CD4-positive, alpha-beta T cell treated with Interleukin-4 for 1 hour (primary cell): ENCODE data around the gene ZNF649.
"Not testable (repeated sequence)": the region's sequence is repeated elsewhere in the genome, so short reads cannot be mapped to it uniquely, and the experiment has no call there.

ENCODE experiments used
- DNase-seq, 2 donors: peaks; one replicate each; pipeline ENCODE4 v3.0.0-alpha.2; 2020 to 2022

ZNF649 gene

DNA sequence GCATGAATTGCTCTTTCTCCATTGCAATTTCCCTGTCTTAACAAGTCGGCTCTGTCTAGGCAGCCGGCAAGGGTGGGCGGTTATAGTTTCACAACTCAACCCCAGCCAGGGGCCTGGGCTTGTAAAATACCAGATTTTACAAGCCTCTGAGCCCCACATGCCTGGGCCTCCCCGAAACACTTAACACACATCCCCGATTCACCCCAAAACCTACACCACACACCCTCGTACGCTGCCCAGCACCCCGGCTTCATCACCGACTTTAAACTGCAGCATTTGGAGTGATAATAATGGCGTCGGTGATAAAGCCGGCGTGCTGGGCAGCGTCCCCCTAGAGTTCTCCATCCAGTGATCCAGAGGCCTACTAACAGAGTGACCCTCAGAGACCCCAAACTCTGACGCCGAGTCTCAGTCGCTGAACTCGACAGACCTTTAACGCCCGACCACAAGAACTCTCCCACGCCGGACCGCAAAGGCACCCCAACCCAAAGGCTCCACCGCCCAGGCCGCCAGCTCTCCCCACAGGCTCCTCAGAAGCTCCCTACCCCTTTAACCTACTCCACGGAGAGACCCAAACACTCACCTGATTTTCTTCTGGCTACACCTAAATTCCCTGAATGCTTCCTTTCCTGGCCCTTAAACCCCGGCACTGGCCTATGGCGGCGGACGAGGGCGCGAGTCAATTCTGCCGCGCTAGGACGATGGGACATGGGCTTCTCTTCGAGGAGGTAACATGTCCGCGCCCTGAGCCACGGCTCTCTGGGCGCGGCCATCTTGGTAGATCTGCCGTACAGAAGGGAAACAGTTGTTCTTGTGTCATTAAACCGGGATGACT lies at the start of gene ZNF649:
Gene ZNF649 (minus strand): TSS at position 687 of the 835 bp plus-strand sequence. CDS start 4,910 bp downstream, outside the sequence.
- DNase-seq, result peak; percentile 81 to 83

- no peak for DNase-seq
Measured at GRCh38 chr19:51948975-51949374, 44.2 kb upstream of the ZNF649 start.

GRCh38 chr19:51946602-51947001 lies 41.8 kb upstream of the ZNF649 start:
- no peak for DNase-seq

DNA sequence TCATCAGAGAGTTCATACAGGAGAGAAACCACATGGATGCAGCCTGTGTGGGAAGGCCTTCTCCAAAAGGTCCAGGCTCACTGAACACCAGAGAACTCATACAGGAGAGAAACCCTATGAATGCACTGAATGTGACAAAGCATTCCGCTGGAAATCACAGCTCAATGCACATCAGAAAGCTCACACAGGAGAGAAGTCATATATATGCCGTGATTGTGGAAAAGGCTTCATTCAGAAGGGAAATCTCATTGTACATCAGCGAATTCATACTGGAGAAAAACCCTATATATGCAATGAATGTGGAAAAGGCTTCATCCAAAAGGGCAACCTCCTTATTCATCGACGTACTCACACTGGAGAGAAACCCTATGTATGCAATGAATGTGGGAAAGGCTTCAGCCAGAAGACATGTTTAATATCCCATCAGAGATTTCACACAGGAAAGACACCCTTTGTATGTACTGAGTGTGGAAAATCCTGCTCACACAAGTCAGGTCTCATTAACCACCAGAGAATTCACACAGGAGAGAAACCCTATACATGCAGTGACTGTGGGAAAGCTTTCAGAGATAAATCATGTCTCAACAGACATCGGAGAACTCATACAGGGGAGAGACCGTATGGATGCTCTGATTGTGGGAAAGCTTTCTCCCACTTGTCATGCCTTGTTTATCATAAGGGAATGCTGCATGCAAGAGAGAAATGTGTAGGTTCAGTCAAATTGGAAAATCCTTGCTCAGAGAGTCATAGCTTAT lies 40.2 kb upstream of the ZNF649 start:
- DNase-seq, result no peak

DNA sequence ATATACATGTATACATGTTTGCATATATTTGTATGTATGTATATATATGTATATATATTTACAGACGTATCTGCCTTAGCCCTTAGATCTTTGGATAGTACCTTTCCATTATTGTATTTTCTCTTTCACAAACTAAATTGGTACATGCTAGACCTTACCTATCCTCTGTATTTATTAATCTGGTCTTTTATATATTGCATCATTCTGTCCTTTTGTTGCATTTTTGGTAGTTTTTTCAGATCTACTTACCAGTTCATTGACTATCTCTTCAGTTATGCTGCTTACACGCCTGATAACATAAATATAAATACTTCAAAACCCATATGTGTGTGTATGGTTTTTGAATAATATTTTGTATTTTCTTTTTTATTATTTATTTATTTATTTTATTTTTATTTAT lies 34.1 kb upstream of the ZNF649 start:
- DNase-seq, result no peak

DNA sequence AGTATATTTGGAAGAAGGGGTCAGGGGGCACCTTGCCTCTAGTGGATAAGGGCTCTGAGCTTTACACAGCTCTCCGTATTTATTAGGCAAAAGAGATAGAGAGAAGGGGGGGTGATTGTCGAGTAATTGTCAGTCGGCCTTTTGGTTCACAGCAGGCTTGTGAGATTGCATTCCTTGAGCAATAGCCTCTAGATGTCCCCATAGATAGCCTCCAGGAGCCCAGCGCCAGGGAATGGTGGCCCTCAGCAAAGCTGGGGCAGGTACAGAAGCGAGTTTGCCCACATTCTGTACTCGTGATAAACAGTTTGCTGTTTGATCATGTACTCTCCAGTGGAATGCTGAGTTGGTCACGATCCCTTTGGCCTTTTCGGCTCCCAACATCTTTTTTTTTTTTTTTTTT lies 27.1 kb upstream of the ZNF649 start:
- DNase-seq, result no peak

- DNase-seq, result no peak
Measured at GRCh38 chr19:51927859-51928258, 23.0 kb upstream of the ZNF649 start.

DNA sequence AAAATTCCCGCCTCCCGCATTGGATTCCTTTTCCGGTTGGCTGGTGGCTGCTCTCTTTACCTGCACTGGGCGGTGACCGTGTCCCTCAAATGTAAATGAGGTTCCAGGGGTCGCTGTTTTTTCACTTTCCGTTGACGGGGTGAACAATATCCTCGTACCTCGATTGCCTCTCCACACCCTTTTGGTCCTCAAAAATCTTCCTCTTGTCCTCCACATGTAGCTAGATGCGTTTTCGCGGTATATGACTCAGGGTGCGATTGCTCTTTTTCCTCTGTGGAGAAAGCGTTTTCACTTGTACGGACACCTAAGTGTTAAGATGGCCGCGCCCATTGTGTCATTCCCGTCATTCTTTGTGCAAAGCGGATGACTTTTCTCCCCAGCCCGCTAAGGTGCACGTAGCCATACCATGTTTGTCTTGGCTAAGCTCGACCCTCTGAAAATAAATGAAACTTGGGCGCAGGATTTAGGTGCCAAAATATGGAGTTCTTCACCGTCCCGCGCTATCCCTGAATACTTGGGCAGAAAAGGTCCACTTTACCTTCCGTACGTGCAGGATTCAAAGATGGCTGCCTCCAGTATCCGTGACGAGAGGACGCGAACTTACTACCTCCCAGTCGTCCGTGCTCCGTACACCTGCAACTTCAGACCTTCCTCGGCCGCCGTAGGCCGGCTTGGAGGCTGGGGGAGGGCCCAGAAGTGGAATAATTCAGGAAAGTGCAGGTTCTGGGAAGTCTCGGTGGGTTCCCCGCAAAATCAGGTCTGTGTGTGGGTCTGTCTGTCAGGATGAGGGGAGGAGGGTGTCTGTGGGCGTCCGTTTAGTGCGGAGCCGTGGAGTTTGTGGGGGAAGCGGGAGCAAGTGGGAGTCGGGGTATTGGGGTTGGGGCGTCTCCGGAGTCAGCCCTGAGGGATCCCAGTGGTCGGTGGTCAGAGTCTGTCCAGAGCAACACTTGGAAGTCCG lies 22.2 kb upstream of the ZNF649 start, which contains the start of gene ZNF613:
Gene ZNF613 (plus strand): TSS at position 689 of the 958 bp plus-strand sequence. CDS start 8,749 bp downstream, outside the sequence.
- DNase-seq, result peak; percentile 86 to 87

DNA sequence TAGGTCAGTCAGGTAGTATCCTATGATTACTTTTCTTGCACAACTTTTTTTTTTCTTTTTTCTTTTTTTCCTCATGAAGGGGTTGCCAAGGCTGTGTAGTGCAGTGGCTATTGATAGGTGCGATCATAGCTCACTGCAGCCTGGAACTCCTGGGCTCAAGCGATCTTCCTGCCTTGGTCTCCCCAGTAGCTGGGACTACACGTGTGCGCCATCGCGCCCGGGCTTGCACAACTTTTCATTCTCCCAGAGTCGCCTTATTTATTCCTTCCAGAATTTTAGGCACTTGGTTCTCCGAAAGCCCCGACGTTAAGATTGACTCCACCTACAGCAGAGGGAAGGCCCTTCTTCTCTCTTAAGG lies 21.6 kb upstream of the ZNF649 start:
- no peak for DNase-seq

DNA sequence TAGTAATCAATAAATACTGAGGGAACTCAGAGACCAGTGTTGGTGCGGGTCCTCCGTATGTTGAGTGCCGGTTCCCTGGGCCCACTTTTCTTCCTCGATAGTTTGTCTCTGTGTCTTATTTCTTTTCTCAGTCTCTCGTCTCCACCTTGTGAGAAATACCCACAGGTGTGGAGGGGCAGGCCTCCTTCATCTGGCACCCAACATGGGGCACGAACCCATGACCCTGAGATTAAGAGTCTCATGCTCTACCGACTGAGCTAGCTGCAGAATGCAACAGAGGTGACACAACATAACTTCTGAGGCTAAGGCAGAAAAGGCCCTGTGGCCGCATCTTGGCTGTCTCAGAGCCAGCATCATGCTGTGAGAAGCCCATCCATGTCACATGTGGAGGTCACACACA lies 17.1 kb upstream of the ZNF649 start:
- no peak for DNase-seq

- DNase-seq, result no peak
Measured at GRCh38 chr19:51919606-51920005, 14.8 kb upstream of the ZNF649 start.

- DNase-seq, result no peak
Measured at GRCh38 chr19:51916167-51916566, 11.3 kb upstream of the ZNF649 start.

DNA sequence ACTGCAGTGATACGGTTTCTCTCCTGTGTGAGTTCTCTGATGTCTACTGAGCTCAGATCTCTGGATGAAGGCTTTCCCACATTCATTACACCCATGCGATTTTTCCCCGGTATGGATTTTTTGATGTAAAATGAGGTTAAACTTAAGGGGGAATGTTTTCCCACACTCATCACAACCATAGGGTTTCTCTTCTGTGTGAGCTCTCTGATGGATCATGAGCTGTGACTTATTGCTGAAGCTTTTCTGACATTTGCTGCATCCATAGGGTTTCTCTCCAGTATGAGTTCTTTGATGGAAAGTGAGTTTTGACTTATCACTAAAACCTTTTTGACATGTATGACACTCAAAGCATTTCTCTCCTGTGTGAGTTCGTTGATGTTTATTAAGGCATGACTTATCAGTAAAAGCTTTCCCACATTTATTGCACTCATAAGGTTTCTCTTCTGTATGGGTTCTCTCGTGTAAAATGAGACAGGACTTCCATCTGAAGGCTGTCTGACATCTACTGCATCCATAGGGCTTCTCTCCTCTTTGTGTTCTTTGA lies 10.6 kb upstream of the ZNF649 start:
- no peak for DNase-seq

DNA sequence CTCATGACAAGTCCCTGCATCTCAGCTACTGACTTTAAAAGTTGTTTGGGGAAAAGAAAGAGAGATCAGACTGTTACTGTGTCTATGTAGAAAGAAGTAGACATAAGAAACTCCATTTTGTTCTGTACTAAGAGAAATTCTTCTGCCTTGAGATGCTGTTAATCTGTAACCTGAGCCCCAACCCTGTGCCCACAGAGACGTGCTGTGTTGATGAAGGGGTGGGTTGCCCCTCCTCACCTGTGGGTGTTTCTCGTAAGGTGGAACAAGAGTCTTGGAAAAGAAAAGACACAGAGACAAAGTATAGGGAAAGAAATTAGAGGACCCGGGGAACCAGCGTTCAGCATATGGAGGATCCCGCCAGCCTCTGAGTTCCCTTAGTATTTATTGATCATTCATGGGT lies 3.2 kb upstream of the ZNF649 start:
- not testable (repeated sequence) for DNase-seq

- DNase-seq, result not testable (repeated sequence)
Measured at GRCh38 chr19:51906108-51906507, 1.3 kb upstream of the ZNF649 start.

DNA sequence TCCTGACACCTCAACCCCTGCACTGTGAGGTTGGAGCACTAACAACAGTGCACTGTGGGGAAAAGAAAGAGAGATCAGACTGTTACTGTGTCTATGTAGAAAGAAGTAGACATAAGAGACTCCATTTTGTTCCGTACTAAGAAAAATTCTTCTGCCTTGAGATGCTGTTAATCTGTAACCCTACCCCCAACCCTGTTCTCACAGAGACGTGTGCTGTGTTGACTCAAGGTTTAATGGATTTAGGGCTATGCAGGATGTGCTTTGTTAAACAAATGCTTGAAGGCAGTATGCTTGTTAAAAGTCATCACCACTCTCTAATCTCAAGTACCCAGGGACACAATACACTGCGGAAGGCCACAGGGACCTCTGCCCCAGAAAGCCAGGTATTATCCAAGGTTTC lies 822 bp upstream of the ZNF649 start:
- not testable (repeated sequence) for DNase-seq

GRCh38 chr19:51905206-51905605 lies 389 bp upstream of the ZNF649 start:
- DNase-seq, result no peak

DNA sequence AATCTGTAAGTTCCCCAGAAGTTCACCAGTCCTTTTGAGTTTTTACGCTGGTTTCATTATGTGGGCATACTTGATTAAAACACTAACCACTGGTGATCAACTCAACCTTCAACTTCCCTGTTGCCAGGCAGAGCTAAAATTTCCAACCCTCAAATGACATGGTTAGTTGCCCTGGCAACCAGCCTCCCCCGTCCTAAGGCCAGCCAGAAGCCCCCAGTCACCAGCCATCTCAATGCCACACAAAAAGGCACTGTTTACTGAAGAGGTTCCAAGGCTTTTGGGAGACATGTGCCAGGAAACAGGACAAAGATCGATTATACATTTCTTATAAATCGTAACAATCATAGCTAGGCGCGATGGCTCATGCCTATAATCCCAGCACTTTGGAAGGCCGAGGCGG lies 1.6 kb downstream of the ZNF649 start:
- no peak for DNase-seq

GRCh38 chr19:51901860-51902259 lies 3.0 kb downstream of the ZNF649 start:
- no peak for DNase-seq

GRCh38 chr19:51891193-51891747 lies 13.5 kb downstream of the ZNF649 start:
- no peak for DNase-seq

- DNase-seq, result no peak
Measured at GRCh38 chr19:51889934-51890333, 14.9 kb downstream of the ZNF649 start.
